Measurements from ENCODE around the gene PRKCZ. TPM values are rescaled to one million over a fixed set of nuclear protein-coding genes. Genes with fewer than 3 reads are reported as not detected.

PRKCZ gene
- total RNA-seq, 1 donor = 0.72 TPM

GRCh38 chr1:2165646-2166045 is 115.4 kb downstream of the PRKCZ start:
- peaks cover 19% of the 10 kb centered on the region for H3K27me3 ChIP-seq (ENCODE audit: insufficient read depth, low read length)
- H3K79me2 ChIP-seq (ENCODE audit: insufficient read depth, low read length) = no peaks in the 10 kb centered on the region
- no peaks in the 10 kb centered on the region for H3K4me1 ChIP-seq (ENCODE audit: insufficient read depth, low read length)
- H3K36me3 ChIP-seq (ENCODE audit: insufficient read depth, low read length) = no peaks in the 10 kb centered on the region
- no peak for DNase-seq (ENCODE audit: insufficient read length, low spot score, missing footprints)
- H3K27ac ChIP-seq (ENCODE audit: low read depth, low read length) = no peak overlapping the region
- no peaks in the 10 kb centered on the region for H3K9me3 ChIP-seq (ENCODE audit: low read depth, low read length)
- no peak overlapping the region for H3K4me3 ChIP-seq (ENCODE audit: insufficient read depth, low read length)
- no peaks in the 10 kb centered on the region for H4K20me1 ChIP-seq (ENCODE audit: insufficient read depth, low read length)
- no peak overlapping the region for H2AFZ ChIP-seq (ENCODE audit: low read length)
- H3K4me2 ChIP-seq (ENCODE audit: insufficient read depth, low read length) = no peak overlapping the region
- no peak for TF ChIP-seq CTCF (IDR thresholded peaks at IDR 0.05; ENCODE audit: extremely low read depth, low read depth, low read length)

- Histone ChIP-seq H3K4me1 (ENCODE audit: insufficient read depth, low read length) (no peaks in the 10 kb centered on the region), H3K36me3 (ENCODE audit: insufficient read depth, low read length) (no peaks in the 10 kb centered on the region), H3K4me2 (ENCODE audit: insufficient read depth, low read length) (no peak overlapping the region), H4K20me1 (ENCODE audit: insufficient read depth, low read length) (no peaks in the 10 kb centered on the region), H3K9me3 (ENCODE audit: low read depth, low read length) (no peaks in the 10 kb centered on the region), H3K27ac (ENCODE audit: low read depth, low read length) (no peak overlapping the region), H3K79me2 (ENCODE audit: insufficient read depth, low read length) (no peaks in the 10 kb centered on the region), H2AFZ (ENCODE audit: low read length) (no peak overlapping the region), H3K4me3 (ENCODE audit: insufficient read depth, low read length) (no peak overlapping the region), H3K27me3 (ENCODE audit: insufficient read depth, low read length) (peaks cover 19% of the 10 kb centered on the region)
- TF ChIP-seq CTCF (IDR thresholded peaks at IDR 0.05; ENCODE audit: extremely low read depth, low read depth, low read length) = no peak
- no peak for DNase-seq (ENCODE audit: insufficient read length, low spot score, missing footprints)
Observed at GRCh38 chr1:2166254-2166653, 116.0 kb downstream of the PRKCZ start.

- no peaks in the 10 kb centered on the region for H3K4me1 ChIP-seq (ENCODE audit: insufficient read depth, low read length)
- no peak overlapping the region for H3K27ac ChIP-seq (ENCODE audit: low read depth, low read length)
- H4K20me1 ChIP-seq (ENCODE audit: insufficient read depth, low read length) = no peaks in the 10 kb centered on the region
- DNase-seq (ENCODE audit: insufficient read length, low spot score, missing footprints) = no peak
- no peaks in the 10 kb centered on the region for H3K79me2 ChIP-seq (ENCODE audit: insufficient read depth, low read length)
- no peak for TF ChIP-seq CTCF (IDR thresholded peaks at IDR 0.05; ENCODE audit: extremely low read depth, low read depth, low read length)
- H3K36me3 ChIP-seq (ENCODE audit: insufficient read depth, low read length) = no peaks in the 10 kb centered on the region
- no peak overlapping the region for H3K4me2 ChIP-seq (ENCODE audit: insufficient read depth, low read length)
- H3K9me3 ChIP-seq (ENCODE audit: low read depth, low read length) = no peaks in the 10 kb centered on the region
- H2AFZ ChIP-seq (ENCODE audit: low read length) = no peak overlapping the region
- H3K4me3 ChIP-seq (ENCODE audit: insufficient read depth, low read length) = no peak overlapping the region
- H3K27me3 ChIP-seq (ENCODE audit: insufficient read depth, low read length) = peaks cover 19% of the 10 kb centered on the region
Observed at GRCh38 chr1:2166695-2167094, 116.5 kb downstream of the PRKCZ start.

GRCh38 chr1:2168090-2168489 is 117.9 kb downstream of the PRKCZ start:
- TF ChIP-seq CTCF (IDR thresholded peaks at IDR 0.05; ENCODE audit: extremely low read depth, low read depth, low read length) = no peak
- Histone ChIP-seq H4K20me1 (ENCODE audit: insufficient read depth, low read length) (no peaks in the 10 kb centered on the region), H3K4me3 (ENCODE audit: insufficient read depth, low read length) (no peak overlapping the region), H3K79me2 (ENCODE audit: insufficient read depth, low read length) (no peaks in the 10 kb centered on the region), H3K27ac (ENCODE audit: low read depth, low read length) (no peak overlapping the region), H3K4me1 (ENCODE audit: insufficient read depth, low read length) (no peaks in the 10 kb centered on the region), H2AFZ (ENCODE audit: low read length) (no peak overlapping the region), H3K36me3 (ENCODE audit: insufficient read depth, low read length) (no peaks in the 10 kb centered on the region), H3K4me2 (ENCODE audit: insufficient read depth, low read length) (no peak overlapping the region), H3K27me3 (ENCODE audit: insufficient read depth, low read length) (peaks cover 16% of the 10 kb centered on the region), H3K9me3 (ENCODE audit: low read depth, low read length) (no peaks in the 10 kb centered on the region)
- no peak for DNase-seq (ENCODE audit: insufficient read length, low spot score, missing footprints)

All from osteoblast (primary cell).